ENCODE measurements around the gene GLIS1.

GLIS1 gene

DNA sequence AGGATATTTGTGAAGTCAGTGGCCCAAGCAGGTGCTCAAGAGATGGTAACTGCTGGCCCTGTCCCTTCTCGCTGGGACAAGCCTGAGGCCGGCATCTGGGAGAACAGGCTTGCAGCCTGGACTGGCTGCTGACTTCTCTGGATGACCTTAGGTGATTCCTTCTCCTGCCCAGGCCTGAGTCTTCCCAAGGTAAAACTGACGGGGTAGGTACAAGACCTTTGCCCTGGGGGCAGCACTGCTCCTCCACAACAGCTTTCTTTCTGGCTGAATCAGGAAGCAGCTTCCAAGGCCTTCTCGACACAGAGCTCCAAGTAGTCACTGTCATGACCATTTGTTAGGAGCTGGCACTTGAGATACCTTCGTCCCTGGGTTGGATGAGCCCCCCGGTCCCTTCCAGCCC is 220.2 kb downstream of the GLIS1 start:
- no peak for DNase-seq

DNA sequence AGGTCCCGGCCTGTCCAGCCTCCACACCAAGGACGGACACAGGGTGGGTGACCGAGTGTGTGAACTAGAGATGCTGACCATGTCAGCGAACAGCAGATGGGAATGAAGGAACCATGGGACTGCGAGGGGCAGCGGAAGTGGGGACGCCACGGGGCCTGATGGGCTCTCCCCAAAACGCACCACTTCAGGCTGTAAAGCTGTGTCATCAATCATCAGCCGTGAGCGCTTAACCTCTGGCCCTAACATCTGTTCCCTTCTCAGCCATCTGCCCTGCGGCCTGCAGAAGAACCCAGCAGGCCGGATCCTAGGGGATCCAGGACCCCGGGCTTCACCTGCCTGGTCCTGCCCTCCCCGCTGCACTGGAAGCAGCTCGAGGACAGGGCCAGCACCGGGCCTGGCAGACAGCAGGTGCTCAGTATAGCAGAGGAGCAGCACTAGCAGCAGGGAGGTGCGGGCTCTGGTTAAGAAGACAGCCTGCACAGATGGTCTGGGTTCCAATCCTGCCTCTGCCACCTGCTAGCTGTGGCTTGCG is 221.1 kb downstream of the GLIS1 start:
- no peak for DNase-seq

DNA sequence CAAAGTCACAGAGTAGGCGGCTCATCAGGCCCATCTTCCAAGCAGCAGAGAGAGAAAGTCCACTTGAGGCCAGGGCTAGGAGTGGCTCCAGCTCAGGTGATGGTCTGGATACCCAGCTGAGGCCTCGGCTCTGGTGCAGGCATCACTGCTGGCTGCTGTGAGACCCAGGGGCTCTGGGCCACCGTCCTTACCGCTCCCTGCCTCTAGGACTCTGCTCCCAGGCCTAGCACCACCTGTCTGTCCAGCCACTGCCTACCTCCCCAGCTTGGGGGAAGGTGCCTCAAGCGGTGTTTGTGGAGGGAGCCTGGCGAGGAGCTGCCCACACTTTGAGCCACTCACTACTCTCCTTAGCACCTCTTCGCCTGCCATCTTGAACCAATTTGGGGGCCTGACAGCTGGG is 221.9 kb downstream of the GLIS1 start:
- DNase-seq: no peak

DNA sequence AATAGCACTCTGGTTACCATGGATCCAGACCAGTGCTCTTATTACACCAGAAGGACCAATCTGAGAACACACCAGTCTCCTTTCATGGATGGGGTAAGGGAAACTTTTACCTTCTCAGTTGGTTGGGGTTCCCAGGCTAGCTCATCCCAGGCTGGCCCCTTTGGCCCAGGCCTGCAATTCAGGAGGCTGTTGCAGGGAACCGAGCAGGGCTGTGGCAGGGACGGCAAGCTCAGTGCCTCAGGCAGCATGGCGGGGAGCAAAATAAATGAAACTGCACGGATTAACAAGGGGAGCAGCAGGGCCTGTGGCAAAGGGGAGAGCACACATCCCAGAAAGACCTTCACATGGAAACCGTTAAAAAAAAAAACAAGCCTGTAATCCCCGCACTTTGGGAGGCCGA is 222.8 kb downstream of the GLIS1 start:
- no peak for DNase-seq

DNA sequence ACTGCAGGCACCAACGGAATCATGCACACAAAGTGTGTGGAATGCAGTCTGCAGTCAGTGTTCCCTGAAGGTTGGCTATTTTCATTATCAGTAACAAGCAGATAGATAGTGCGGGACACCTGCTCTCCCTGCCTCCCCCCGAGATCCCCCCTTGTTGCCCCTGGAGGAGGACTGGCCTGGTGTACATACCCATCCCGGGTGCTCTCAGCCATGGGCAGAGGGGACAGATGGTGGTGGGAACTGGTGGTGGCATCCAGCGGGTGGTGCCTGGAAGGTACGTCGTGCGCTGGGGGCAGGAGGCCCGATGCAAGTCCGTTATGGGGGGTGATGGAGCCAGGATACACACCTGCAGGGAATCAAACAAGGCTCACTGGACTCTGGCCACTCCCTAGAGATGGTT is 224.5 kb downstream of the GLIS1 start:
- DNase-seq: no peak

DNA sequence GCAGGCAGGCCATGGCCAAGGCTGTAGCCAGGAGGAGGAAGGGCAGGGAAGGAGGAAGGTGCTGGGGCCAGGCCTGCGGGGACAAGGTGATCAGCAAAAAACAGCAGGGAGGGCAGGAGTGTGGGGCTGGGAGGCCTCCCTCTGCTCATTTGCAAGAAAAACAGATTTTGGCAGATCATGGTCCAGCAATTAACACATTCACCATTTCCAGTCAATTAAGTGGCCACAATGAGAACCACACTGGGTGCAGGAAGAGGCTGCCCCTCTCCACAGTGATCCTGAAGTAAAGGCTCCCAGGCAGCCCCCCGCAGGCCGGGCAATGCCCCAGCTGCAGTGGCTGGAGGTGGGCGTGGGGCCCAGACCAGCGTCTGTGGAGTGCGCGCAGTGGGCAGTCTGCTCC is 225.1 kb downstream of the GLIS1 start:
- DNase-seq: no peak

DNA sequence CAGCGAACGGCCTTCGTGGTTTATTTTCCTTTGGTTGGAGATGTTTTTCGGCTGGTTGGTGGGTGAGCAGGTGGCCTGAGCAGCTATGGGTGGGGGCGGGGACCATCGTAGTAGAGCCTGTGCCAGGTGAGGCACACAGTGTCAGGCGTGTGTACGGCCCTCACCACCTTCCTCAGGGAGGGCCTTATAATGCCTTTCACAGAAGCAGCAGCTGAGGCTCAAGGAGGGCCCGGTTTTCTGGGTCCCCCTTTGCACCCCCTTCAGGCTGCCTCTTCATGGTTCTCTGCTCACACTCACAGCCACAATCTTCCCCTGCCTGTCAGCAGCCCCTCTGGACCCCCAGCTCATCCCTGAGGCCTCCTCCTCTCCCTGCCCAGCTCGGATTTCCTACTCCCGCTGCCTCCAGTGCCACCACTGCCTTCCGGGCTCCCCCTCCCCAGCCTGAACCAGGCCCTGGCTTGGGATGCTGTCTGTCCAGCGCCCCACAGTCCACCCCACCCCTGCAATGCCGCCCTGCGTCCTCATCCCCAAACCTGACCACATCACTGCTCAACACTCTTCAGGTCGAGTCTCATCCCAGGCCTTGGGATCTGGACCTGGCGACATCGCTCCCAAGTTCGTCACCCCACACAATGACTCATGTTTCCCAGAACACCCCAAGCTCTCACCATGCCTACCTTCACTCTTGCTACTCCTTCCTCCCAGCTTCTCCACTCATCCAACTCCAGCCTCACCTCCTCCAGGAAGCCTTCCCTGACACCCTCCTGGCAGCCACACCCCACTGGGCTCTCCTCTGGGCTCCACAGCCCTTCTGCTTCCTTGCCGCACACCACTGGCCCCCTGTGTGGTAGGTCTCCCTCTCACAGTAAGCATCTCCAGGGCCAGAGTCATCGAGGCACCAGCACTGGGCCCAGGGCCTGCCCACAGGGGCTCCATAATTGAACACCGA is 225.9 kb downstream of the GLIS1 start:
- no peak for DNase-seq

DNA sequence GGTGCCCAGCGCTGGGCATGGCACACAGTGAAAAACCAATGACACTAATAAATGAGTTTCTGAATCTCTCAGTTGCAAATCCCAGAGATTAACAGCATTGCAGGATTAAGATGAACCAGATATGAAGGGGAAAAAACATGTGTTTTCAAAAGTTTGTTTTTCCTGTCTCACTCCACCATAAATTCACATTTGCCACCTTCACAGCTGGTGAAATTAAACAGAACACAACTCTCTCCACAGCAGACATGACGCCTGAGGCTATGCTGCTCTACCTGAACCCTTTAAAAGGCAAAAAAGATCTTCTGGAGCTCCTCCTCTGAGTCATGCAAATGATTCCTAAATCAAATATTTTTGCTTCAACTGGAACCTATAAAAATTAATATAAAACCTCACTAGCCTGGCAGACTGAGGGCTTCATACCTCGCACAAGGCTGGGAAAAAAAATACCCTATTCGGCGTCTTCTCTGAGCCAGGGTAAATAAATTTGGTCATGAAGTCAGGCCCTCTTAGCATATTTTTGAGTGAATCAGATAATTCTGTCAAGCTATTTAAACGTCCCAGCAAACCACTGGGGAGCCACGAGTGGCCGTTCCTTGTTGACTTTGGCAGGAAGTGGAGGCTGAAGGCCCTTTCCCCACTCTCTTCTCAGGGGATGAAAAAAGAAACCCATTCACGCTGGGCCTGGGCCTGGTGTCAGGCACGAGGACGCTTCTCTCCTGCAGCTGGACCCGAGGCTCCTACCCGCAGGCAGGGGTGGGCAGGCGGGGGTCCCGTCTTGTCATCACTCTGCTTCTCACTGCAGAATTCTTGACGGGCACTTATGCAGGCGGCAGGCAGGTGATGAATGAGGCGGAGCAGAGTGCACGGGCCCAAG is 226.8 kb downstream of the GLIS1 start:
- DNase-seq: peak; percentile 64

DNA sequence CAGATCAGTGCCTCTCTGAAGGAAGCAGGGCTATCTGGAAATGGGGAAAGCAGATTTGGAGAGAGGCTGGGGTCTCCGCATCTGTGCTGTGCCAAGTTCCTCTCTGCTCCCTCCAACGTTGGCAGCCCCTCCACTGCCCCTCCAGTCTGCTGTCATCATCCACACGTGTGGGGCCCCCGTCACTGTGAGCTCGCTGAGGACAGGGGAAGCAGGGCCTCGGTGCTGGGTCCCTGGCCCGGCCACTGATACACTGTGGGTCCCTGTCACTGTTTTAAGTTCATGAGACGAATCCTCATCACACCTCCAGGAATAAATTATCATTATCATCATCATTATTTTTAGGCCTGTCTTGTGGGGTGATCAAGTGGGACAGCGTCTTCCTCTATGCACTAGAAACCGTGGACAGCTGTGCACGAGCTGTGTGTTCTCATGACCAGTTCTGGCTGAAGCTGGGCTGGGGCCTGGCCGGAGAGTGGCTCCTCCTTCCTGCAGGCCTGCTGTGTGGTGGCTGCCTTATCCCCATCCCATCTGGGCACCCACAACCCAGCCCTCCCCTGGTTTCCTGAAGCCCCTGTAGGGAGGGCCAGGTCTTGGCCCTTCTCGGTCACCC is 227.5 kb downstream of the GLIS1 start:
- DNase-seq: peak; percentile 36

DNA sequence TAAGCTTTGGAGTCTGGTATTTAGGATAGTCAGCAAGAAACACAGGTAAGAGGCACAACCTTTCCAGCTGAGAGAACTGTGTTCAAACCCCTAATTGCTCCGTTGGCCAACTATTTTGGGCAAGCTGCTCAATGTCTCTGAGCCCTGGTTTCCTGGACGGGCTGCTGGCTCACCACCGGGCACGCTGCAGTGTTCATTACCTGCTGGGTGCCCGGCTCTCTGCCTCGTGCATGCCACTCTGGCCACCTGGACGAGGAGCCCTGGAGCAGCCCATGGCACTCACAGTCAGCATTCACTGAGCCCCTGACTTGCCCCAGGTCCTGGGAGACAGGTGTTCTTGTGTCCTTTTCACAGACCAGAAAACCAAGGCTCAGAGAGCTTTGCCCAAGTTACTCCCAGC is 228.7 kb downstream of the GLIS1 start:
- no peak for DNase-seq

DNA sequence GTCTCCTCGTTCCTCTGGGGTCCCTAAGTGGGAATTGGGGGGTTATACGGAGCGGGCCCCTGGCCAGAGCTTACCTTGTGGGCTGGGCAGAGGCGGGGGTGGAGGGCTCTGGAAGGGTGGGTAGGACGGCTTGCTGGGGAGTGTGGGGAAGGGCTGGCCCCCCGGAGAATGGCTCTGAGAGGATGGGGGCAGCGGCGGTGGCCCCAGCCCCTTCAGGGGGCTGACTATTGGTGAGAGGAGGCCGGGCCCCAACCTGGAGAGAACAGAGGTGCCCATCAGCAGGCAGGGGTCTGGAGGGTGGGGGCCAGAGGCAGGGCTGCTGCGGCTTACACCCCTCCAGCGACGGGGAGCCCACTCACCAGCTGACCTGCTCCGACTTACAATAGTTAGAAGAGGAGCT is 229.2 kb downstream of the GLIS1 start:
- no peak for DNase-seq

DNA sequence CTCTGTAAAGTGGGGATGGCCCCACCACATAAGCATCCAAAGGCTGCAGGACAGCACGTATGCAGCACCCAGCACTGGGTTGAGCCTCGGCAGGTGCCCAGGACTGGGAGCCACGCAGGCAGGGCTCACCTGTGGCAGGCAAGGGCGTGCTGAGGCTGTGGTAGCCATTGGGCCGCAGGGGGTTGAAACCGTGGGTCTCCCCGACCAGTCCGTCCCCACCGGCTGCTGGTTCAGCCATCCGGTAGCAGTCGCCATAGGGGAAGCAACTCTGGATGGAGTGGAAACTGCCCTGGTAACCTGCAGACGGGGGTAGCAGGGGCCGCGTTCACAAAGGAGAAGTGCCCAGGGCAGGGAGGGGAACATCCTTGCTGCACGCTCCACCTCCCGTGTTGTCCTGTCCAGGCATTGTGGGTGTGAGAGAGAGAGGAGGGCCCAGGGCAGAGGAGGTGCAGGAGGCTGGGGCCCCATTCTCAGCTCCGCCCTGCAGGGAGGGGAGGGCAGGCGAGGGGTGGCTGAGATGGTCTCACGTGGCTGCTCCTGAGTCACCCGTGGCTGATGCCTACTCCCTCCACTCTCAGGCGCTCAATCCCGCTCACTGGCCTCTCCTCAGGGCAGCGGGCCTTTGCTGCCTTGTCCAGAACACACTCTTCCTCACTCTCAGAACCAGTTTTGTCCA is 229.8 kb downstream of the GLIS1 start:
- no peak for DNase-seq

DNA sequence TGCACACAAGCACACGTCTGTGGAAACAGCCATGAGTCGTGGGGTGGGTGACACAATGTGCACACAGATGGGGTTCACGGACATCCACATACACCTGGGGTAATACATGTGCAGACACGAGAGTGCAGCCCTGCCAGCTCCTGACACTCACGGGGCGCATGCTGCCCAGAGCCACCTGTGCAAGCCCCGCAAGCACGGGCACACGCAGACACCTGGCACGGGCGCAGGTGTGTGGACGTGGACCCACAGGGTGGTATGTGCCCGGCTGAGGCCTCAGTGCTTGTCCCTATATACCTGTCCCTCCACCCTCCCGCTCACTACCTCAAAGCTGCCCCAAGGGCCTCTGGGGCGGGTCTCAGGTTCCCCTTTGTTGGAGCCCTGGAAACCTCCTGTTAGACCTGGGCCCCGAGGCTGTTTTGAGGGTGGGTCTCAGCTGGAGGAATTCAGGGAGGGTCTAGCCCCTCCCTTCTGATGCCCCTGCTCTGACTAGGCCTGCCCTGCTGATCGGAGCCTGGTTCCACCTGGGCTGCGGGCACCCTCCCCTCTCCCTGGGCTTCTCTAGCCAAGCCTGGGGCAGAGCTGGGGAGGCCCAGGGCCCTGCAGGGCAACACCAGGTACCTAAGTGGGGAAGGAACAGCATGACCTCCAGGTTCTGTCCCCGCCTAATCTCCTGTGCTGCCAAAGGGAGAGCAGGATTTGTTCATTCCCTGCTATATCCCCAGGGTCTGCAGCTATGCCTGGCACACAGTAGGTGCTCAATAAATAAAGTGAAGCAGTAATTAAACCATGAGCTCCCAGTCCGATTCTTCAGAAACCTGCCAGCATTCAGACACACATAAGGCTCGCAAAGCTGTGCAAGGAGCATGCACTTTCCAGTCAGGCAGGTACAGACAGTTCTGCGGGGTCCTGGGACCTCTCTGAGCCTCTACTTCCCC is 230.6 kb downstream of the GLIS1 start:
- DNase-seq: no peak

DNA sequence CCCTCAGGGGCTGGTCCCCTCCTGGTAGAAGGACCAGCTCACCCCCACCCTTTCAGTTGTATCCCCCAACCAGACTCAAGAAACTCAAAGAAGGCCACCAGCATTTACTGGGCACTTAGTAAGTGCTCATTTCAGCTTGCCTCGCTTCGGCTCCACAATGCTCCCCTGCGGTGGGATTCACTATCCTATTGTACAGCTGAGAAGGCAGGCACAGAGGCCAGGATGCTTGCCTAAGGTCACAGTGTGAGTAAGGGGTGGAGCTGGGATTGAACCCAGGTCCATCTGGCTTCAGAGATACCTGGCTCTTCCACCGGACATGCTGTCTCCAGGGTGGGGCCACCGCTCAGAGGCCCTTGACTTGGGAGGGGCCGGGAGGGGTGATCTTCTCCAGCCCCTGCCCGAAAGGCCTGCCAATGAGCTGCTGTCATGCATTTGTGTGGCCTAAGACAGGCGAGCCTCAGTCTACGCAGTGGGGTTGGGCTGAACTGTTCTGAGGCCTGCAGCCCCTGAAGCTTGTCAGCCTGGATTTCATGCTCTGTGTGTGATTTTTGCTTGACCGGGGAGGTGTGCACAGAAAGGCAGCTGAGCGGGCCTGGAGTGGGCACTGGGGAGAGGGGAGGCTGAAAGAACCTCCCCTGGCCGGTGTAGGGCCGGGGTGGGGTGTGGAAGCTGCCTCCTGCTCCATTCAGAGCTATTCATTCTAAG is 231.7 kb downstream of the GLIS1 start:
- no peak for DNase-seq

DNA sequence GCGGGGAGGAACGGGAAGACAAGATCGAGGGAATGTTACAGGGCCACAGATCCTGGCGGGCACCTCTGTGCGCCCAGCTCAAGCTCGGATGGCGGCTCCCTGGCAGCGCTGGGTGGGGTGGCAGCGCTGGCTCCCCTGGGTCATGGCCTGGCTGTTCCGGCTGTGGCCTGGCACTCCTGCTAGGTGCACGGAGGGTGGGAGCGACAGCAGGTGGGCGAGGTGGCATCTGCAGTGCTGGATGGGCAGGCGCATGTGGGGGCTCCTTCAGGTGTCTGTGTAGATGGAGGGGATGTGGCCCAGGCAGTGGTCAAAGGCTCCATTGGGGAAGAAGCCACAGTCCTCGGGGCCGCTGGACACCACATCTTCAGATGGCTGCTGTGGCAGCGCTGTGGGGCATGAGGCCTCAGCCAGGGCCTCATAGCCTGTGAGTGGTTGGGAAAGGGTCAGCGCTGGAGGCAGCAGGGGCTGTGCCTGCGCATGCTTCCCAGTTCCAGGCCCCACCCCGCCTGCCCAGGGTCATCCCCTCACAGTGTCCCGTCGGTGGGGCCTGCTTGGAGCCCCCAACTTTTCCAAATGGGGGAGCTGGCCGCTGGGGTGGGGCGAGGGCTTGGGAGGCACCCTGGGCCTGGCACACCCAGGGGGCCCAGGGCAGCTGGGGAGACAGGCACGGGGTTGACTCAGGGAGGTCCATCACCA is 232.5 kb downstream of the GLIS1 start:
- DNase-seq: no peak

DNA sequence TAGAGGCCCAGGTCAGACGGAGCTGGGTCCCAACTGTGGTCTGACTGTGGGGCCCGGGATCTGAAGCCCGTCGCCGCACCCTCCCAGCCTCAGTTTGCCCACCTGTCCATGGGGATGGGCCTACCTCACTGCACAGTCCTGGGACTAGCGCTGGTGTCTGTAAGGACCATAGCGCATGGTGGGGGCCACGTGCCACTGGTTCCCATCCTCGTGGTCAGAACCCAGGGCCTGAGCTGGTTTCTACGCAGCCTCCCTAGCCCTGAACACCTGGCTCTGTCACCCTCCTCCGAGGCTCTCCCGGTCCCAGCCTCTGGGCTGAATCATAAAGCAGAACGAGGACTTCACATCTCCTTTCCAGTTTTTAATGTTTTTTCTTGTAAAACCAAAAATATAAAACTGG is 233.1 kb downstream of the GLIS1 start:
- no peak for DNase-seq

DNA sequence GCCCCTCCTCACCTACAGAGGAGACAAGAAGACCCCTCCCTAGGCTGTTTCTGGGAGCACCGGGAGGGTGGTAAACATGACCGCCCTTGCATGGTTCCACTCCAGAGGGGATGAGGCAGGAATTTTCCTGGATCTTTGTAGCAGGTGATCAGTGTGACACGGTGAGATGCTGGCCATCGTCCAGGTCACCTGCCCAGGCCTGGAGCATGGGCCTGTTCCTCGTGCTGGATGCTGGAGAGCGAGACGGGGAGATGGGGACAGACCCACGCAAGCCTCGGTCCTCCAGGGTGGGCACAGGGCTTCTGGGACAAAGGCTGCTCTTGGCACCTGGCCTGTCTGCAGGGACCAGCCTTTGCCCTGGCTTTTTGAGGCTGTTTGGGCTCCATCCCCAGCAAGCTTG is 233.6 kb downstream of the GLIS1 start:
- DNase-seq: no peak

DNA sequence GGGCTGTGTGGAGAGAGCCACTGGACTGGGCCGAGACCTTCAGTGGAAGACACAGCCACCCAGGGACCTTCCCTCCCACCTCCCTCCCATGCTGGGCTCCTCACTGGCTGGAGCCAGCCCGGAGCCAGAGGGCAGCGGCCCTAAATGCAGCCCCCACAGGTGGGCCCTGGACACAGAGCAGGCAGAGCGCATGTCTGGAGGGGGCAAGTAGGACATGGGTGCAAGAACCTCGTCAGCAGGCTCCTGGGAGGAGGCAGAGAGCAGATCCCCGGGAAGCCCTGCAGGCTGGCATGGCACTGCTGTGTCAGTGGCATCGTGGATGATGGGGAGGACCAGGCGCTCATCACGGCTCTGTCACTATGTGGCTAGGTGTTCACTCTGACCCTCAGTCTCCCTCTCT is 234.1 kb downstream of the GLIS1 start:
- peak; percentile 21 for DNase-seq

DNA sequence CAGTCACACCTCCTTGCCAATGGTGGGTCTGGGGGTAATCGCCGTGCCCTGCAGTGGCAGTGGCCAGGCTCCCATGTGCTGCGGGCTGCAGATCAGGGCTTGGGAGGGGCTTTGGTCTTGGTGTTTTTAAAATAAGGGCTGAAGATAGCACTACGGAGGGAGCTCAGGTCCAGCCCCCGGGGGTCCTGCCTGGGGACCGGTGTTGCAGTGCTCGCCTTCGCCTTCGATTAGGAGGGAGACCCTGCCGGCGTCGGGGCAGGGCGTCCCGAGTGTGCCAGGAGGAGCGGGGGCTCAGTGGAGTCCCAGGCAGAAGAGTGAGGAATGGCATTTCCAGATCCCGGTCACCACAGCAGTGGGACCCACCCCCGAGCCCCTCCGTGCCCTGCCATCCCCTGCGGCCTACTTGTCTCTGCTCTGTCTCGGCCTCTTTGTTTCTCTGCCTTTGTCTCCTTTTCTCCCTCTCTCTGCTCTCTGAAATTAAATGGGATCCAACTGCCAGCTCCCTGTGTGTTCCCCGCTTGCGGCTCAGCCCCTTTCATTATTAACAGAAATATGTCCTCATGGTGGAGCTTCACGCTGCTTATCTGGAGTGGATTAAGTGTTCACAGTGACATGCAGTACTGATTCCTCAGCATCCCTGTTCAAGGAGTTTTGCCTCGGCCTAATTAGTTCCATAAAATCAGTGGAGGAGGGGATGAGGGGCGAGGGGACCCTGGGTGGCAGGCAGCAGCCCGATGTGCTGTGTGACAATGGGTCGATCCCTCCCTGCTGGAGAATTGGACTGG is 235.3 kb downstream of the GLIS1 start:
- peak; percentile 31 for DNase-seq
